OCI-LY7 (cell line): ENCODE measurements around the gene PIEZO2.

Source experiments
- EZH2phosphoT487 ChIP-seq: fragments of 200-600 bp; sonication (generic); IDR thresholded peaks from 2 replicates; pipeline ENCODE4 v1.6.1; 2018; ENCODE audit warnings: low read depth, borderline replicate concordance, mild to moderate bottlenecking, mixed run types, antibody characterized with exemption, low read length, moderate library complexity, mixed read lengths
- TF ChIP-seq, protein P1 (sequence below): fragments of 200-600 bp; sonication (generic); conservative IDR thresholded peaks from 2 replicates; pipeline ENCODE4 v1.5.1; 2014; ENCODE audit warnings: mild to moderate bottlenecking, antibody characterized with exemption, low read length, moderate library complexity, mixed read lengths

DNA sequence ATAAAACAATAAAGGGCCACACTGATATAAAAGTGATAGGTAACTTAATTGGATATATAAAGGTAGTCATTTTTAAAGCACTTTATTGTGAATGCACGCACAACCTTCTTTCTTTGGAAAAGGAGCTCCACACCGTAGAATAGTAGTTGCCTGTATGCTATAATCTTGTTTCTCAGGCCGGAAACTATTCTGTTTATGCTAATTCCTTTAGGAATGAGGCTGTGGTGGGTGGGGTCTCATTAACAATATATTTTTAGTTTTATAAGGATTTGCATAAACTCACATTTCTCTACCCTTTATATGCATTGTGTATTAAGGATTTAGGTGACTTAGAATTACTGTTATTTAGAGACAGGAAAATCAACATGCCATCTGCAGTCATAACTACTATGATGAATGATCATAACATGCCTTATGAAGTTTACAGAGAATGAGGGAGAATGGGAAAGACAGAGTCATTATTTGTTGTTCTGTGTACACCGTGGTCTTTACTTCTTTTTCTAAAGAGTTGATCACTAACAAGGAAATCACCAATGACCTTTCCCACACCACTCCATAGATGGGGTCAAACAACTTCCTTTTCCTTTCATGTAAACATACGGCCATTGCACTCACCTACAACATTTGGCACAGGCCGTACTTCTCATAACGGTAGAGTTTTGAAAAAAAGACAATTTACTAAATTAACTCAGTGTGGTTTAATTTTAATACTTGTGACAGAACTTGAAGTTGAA lies 84.5 kb downstream of the PIEZO2 start:
- TF ChIP-seq, protein P1, sequence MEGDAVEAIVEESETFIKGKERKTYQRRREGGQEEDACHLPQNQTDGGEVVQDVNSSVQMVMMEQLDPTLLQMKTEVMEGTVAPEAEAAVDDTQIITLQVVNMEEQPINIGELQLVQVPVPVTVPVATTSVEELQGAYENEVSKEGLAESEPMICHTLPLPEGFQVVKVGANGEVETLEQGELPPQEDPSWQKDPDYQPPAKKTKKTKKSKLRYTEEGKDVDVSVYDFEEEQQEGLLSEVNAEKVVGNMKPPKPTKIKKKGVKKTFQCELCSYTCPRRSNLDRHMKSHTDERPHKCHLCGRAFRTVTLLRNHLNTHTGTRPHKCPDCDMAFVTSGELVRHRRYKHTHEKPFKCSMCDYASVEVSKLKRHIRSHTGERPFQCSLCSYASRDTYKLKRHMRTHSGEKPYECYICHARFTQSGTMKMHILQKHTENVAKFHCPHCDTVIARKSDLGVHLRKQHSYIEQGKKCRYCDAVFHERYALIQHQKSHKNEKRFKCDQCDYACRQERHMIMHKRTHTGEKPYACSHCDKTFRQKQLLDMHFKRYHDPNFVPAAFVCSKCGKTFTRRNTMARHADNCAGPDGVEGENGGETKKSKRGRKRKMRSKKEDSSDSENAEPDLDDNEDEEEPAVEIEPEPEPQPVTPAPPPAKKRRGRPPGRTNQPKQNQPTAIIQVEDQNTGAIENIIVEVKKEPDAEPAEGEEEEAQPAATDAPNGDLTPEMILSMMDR = no peak
- no peak for TF ChIP-seq EZH2phosphoT487
